HepG2 (cell line): ENCODE results near the gene SRRM4. TPM values are rescaled to one million over a fixed set of nuclear protein-coding genes. Genes with fewer than 3 reads are reported as not detected.

ENCODE experiments used
- CHCHD3 ChIP-seq: sonication (generic); formaldehyde crosslinking; IDR thresholded peaks from 2 replicates; pipeline ENCODE4 v1.8.0; 2022; ENCODE audit warnings: mild to moderate bottlenecking, missing genetic modification reagents, moderate library complexity
- FOXM1 ChIP-seq: sonication (generic); formaldehyde crosslinking; IDR thresholded peaks from 2 replicates; pipeline ENCODE4 v1.5.0; 2020; ENCODE audit warnings: missing genetic modification reagents
- JUNB ChIP-seq: sonication (generic); formaldehyde crosslinking; IDR thresholded peaks from 2 replicates; pipeline ENCODE4 v1.8.0; 2022; ENCODE audit warnings: missing genetic modification reagents, mild to moderate bottlenecking, borderline replicate concordance
- MXD4 ChIP-seq: IDR thresholded peaks from 2 replicates; pipeline ENCODE4 v1.6.1; 2016; ENCODE audit warnings: mild to moderate bottlenecking, missing biosample characterization, missing genetic modification reagents
- SRSF1 ChIP-seq: fragments of 200-400 bp; formaldehyde crosslinking; optimal IDR thresholded peaks from 2 replicates; pipeline ENCODE3; 2017; ENCODE audit warnings: mild to moderate bottlenecking, low read depth, low read length, moderate library complexity
- STAG1 ChIP-seq: sonication (generic); formaldehyde crosslinking; IDR thresholded peaks from 2 replicates; pipeline ENCODE4 v1.4.0; 2020; ENCODE audit warnings: missing genetic modification reagents
- TRIM24 ChIP-seq: sonication (generic); formaldehyde crosslinking; IDR thresholded peaks from 2 replicates; pipeline ENCODE4 v1.8.0; 2022; ENCODE audit warnings: mild to moderate bottlenecking, missing genetic modification reagents
- ZFP82 ChIP-seq: sonication (generic); formaldehyde crosslinking; IDR thresholded peaks from 2 replicates; pipeline ENCODE4 v1.5.1; 2020; ENCODE audit warnings: mild to moderate bottlenecking, missing genetic modification reagents, borderline replicate concordance
- ZNF572 ChIP-seq: sonication (generic); formaldehyde crosslinking; IDR thresholded peaks from 2 replicates; pipeline ENCODE4 v1.5.1; 2020; ENCODE audit warnings: mild to moderate bottlenecking, missing genetic modification reagents
- ZZZ3 ChIP-seq: sonication (generic); formaldehyde crosslinking; IDR thresholded peaks from 2 replicates; pipeline ENCODE4 v1.4.0; 2020; ENCODE audit warnings: missing genetic modification reagents, mild to moderate bottlenecking, borderline replicate concordance
- polyA plus RNA-seq, 8 experiments: library from polyadenylated mRNA; depleted of rRNA in 3 of 8; stranded (reverse) in 7 of 8; unstranded in 1 of 8; fragments of >200 nt; fragmentation: Illumina TruSeq in 4 of 8; extraction: Trizol in 4 of 8; gene quantifications; 2 replicates each; pipeline versions ENCODE4 v1.2.1 to v1.2.3, GENCODE V29; 2011 to 2016; ENCODE audit warnings: low read depth in 4 of 8, missing spikeins in 1 of 8, mixed read lengths in 1 of 8; ENCODE audit not compliant: insufficient read depth in 1 of 8
- total RNA-seq, 5 experiments: library from RNA; depleted of rRNA; stranded (reverse); fragments of >200 nt; fragmentation: Illumina TruSeq; extraction: Trizol; gene quantifications; 2 replicates each; pipeline ENCODE4 v1.2.3, GENCODE V29; 2016; ENCODE audit warnings: low read depth in 1 of 5
- TF ChIP-seq, protein P1 (sequence below): sonication (generic); formaldehyde crosslinking; conservative IDR thresholded peaks from 2 replicates; pipeline ENCODE4 v1.4.0; 2020; ENCODE audit warnings: missing genetic modification reagents
- TF ChIP-seq, protein P2 (sequence below): sonication (generic); formaldehyde crosslinking; conservative IDR thresholded peaks from 2 replicates; pipeline ENCODE4 v1.8.1; 2023; ENCODE audit warnings: missing genetic modification reagents
- TF ChIP-seq, protein P3 (sequence below): sonication (generic); formaldehyde crosslinking; IDR thresholded peaks from 2 replicates; pipeline ENCODE4 v1.8.1; 2022; ENCODE audit warnings: mild to moderate bottlenecking, missing genetic modification reagents
- TF ChIP-seq, protein P4 (sequence below): sonication (generic); formaldehyde crosslinking; IDR thresholded peaks from 2 replicates; pipeline ENCODE4 v1.5.0; 2020; ENCODE audit warnings: mild to moderate bottlenecking, missing genetic modification reagents

Gene SRRM4
- total and polyA plus RNA-seq, 2 of the 13 experiments (the other 11 are each of a cell fraction or from before 2014, with no cell fraction given): not detected

DNA sequence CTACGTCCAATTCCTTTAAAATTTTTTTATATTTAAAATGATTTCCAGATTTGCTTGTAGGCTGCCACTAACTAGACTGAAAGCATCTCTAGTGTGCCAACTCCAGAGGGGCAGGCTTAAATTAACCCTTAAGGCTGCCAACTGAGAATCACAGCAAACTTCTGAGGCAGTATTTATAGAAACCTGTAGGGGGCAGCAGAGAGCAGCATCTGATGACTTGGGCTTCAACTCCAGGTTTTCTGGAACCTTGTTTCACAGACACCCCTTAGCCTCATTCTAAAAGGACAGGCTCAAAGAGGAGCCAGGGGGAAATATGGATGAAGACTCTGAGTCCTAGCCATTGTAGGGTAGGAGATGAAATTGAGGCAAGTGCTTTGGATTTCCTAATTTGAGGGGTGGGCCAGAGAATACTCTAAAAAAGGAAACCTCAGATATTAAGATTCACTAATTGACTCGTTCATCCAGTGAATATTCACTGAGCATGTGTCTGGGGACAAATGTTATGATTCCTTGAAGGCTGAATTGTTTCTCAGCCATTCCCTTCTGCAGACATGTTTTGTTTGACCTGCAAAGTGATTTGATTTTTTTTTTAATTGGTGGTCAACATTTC, 134.1 kb downstream of the SRRM4 start (continued):
- TF ChIP-seq TRIM24 (CRISPR knock-in tag): no peak
- no peak for TF ChIP-seq JUNB (CRISPR knock-in tag)
- TF ChIP-seq, protein P1, sequence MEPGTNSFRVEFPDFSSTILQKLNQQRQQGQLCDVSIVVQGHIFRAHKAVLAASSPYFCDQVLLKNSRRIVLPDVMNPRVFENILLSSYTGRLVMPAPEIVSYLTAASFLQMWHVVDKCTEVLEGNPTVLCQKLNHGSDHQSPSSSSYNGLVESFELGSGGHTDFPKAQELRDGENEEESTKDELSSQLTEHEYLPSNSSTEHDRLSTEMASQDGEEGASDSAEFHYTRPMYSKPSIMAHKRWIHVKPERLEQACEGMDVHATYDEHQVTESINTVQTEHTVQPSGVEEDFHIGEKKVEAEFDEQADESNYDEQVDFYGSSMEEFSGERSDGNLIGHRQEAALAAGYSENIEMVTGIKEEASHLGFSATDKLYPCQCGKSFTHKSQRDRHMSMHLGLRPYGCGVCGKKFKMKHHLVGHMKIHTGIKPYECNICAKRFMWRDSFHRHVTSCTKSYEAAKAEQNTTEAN: no peak
- TF ChIP-seq CHCHD3 (CRISPR knock-in tag): no peak
- TF ChIP-seq ZZZ3 (CRISPR knock-in tag): no peak
- TF ChIP-seq ZNF572 (CRISPR knock-in tag): no peak
- peak; percentile 51 for TF ChIP-seq STAG1
- no peak for TF ChIP-seq MXD4 (CRISPR knock-in tag)
- no peak for TF ChIP-seq ZFP82 (CRISPR knock-in tag)
- no peak for TF ChIP-seq FOXM1 (CRISPR knock-in tag)
- TF ChIP-seq, protein P2, sequence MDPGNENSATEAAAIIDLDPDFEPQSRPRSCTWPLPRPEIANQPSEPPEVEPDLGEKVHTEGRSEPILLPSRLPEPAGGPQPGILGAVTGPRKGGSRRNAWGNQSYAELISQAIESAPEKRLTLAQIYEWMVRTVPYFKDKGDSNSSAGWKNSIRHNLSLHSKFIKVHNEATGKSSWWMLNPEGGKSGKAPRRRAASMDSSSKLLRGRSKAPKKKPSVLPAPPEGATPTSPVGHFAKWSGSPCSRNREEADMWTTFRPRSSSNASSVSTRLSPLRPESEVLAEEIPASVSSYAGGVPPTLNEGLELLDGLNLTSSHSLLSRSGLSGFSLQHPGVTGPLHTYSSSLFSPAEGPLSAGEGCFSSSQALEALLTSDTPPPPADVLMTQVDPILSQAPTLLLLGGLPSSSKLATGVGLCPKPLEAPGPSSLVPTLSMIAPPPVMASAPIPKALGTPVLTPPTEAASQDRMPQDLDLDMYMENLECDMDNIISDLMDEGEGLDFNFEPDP (CRISPR knock-in tag): no peak
- TF ChIP-seq, protein P3, sequence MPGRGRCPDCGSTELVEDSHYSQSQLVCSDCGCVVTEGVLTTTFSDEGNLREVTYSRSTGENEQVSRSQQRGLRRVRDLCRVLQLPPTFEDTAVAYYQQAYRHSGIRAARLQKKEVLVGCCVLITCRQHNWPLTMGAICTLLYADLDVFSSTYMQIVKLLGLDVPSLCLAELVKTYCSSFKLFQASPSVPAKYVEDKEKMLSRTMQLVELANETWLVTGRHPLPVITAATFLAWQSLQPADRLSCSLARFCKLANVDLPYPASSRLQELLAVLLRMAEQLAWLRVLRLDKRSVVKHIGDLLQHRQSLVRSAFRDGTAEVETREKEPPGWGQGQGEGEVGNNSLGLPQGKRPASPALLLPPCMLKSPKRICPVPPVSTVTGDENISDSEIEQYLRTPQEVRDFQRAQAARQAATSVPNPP (CRISPR knock-in tag): no peak
- no peak for TF ChIP-seq SRSF1
- TF ChIP-seq, protein P4, sequence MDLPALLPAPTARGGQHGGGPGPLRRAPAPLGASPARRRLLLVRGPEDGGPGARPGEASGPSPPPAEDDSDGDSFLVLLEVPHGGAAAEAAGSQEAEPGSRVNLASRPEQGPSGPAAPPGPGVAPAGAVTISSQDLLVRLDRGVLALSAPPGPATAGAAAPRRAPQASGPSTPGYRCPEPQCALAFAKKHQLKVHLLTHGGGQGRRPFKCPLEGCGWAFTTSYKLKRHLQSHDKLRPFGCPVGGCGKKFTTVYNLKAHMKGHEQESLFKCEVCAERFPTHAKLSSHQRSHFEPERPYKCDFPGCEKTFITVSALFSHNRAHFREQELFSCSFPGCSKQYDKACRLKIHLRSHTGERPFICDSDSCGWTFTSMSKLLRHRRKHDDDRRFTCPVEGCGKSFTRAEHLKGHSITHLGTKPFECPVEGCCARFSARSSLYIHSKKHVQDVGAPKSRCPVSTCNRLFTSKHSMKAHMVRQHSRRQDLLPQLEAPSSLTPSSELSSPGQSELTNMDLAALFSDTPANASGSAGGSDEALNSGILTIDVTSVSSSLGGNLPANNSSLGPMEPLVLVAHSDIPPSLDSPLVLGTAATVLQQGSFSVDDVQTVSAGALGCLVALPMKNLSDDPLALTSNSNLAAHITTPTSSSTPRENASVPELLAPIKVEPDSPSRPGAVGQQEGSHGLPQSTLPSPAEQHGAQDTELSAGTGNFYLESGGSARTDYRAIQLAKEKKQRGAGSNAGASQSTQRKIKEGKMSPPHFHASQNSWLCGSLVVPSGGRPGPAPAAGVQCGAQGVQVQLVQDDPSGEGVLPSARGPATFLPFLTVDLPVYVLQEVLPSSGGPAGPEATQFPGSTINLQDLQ (CRISPR knock-in tag): no peak
